GM12865 (cell line): Measurements from ENCODE around the gene CD34.

Experiments used
- DNase-seq: peaks from one replicate; pipeline ENCODE4 v3.0.0; 2010; ENCODE audit warnings: low read depth
- H3K4me3 ChIP-seq: 2 replicates; pipeline ENCODE4 v1.5.1; 2011; ENCODE audit warnings: mild to moderate bottlenecking, low read depth, low read length, control low read depth
- TF ChIP-seq, protein P1 (sequence below): IDR thresholded peaks from 2 replicates; pipeline ENCODE4 v1.5.1; 2011; ENCODE audit warnings: low read length, control low read depth, low read depth, inconsistent platforms; ENCODE audit not compliant: insufficient read depth; ENCODE audit errors: missing control alignments

CD34 gene

DNA sequence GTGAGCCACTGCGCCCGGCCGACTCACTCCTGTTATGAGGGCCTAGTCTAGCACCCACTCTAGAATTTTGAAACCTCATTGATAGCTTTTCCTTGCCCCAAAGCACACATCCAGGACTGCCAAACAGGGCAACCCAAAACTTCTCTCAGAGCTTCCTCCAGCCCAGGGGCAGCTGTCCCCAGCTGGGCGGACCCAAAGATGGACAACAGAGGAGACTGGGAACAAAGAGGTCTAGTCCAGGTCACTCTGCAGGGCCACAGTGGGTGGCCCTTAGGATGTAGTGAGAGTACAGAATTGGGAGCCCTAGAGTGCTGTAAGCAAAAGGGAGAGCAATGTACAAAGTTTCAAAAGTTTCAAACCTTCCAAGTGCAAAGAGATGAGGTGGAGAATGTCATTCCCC is 1.2 kb downstream of the CD34 start:
- no peak for DNase-seq
- no peak overlapping the region for H3K4me3 ChIP-seq
- TF ChIP-seq, protein P1, sequence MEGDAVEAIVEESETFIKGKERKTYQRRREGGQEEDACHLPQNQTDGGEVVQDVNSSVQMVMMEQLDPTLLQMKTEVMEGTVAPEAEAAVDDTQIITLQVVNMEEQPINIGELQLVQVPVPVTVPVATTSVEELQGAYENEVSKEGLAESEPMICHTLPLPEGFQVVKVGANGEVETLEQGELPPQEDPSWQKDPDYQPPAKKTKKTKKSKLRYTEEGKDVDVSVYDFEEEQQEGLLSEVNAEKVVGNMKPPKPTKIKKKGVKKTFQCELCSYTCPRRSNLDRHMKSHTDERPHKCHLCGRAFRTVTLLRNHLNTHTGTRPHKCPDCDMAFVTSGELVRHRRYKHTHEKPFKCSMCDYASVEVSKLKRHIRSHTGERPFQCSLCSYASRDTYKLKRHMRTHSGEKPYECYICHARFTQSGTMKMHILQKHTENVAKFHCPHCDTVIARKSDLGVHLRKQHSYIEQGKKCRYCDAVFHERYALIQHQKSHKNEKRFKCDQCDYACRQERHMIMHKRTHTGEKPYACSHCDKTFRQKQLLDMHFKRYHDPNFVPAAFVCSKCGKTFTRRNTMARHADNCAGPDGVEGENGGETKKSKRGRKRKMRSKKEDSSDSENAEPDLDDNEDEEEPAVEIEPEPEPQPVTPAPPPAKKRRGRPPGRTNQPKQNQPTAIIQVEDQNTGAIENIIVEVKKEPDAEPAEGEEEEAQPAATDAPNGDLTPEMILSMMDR, result no peak

DNA sequence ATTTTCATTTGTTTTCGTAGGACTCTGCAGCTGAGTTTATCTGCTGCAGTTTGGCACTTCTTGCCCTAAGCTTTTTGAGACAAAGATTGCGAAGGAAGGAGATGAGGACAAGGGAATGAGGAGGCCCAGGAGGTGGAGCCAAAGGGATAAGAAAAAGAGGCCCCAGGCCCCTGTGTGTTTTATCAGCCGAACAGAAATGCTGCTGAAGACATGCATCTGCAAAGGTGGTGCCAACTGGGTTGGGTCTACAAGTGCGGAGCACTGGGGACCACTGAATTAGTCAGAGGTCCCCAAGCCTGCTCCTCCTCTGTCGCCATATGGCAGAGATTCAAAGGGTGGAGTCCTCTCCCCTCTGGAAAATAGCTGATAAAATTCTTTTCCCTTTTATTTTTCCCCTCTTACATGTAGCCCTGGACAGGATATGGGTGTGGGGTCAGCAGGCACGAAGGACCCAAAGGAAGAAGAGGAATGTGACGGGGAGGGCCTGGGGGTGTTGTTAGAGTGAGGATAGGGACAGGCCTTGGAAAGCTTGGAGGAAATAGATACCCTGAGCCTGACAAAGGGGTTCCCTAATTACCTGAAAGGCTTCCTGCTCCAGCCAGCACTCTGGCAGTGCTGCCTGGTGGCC is 2.7 kb downstream of the CD34 start:
- TF ChIP-seq, protein P1, result no peak
- no peak overlapping the region for H3K4me3 ChIP-seq
- no peak for DNase-seq

DNA sequence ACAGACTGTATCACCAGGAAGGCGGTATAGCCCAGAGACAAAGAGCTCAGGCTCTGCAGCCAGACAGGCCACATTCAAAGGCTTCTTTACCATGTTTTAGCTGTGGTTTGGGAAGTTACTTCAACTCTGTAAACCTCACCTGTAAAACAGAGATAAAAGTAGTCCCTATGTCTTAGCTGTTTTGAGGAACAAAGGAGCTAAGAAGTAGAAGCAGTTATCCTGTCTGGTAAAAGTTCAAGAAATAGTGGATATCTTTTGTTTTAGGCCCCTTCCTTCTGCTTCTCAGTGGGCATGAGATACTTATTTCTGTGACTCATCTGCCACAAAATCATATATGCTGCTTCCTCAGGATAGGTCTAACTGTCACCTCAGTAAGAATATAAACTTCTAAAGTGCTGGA is 6.5 kb downstream of the CD34 start:
- H3K4me3 ChIP-seq, result no peak overlapping the region
- TF ChIP-seq, protein P1, result no peak
- DNase-seq, result no peak

DNA sequence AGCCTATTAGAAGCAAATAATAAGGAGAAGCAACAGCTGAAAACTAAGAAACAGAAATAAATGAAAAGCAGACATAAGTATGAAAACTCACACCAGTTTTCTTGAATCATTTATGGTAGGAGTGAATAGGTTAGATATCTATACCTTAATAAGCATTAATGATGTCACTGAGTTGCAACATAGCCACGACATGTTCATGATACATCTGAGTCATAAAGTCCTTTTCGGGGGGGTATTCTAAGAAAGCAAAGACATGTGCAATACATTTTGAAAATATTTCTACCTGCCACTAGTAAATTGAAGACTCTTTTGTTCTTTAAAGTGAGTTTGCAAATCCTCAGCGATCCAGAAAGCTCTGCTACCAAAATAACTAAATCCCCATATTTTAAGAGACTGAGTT is 7.2 kb downstream of the CD34 start:
- DNase-seq, result no peak
- no peak overlapping the region for H3K4me3 ChIP-seq
- TF ChIP-seq, protein P1, result no peak

DNA sequence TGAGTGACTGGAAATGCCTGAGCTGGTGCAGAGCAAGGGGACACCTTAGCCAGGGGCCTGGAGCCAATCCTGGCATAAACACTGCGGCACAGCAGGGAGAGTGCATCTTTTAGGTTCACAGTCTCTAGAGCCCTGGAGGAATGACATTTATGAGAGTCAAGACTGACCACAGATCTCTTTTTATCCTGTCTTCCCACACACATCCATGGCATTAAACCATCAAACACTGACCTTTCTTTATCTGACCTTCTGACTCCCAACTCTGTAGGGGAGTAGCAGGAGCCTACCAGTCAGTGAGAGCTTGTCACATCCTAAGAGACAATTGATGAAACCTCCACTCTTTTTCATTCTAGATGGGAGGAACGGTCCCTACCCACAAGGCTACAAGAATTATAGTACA is 7.9 kb downstream of the CD34 start:
- no peak for DNase-seq
- H3K4me3 ChIP-seq, result no peak overlapping the region
- TF ChIP-seq, protein P1, result no peak

DNA sequence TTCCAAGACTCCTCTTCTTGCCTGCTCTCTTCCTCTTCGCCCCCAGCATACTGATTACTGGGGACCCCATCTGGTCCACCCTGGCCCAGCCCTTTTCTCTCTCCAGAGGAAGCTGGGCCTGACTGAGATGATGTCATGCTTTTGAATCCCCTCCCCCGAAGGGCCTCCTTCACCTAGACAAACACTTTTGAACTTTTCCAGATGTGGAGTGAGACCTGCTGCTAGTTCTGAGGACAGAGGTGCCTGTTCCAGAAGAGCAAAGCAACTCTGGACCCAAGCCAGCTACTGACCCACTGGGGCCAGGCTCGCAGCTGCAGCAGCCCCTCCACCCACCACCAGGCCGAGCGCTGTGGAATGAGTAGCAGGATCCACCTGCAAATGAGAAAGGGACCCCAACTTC is 8.4 kb downstream of the CD34 start:
- TF ChIP-seq, protein P1, result no peak
- H3K4me3 ChIP-seq, result no peak overlapping the region
- no peak for DNase-seq

DNA sequence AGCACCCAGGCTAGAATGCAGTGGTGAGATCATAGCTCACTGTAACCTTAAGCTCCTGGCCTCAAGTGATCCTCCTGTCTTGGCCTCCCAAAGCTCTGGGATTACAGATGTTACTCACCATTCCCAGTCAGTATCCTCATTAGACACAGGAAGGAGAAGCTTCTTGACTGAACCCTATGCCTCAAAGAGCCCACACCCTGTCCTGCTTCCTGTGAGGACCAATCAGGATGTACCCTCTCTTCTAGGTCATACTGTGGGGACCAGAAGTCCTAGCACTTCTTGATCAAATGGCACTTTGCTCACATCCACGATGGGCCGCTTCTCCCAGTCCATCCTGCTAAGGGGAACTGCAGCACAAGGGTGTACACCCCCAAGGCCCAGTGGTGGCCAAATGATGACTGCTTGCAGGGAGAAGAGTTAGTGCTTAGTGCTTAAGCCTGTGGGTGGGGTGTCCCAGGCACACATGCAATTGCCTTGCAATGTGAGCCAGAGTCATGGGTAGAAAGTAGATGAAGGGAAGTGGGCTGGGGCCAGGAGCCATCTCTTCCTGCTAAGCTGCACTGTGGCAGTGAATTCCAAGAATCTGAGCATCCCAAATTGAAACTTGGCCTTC is 9.8 kb downstream of the CD34 start:
- H3K4me3 ChIP-seq, result no peak overlapping the region
- TF ChIP-seq, protein P1, result no peak
- no peak for DNase-seq
